Ascending aorta (tissue), 2 donors: Measurements from ENCODE around the gene PPP4R4. TPM values are rescaled to one million over a fixed set of nuclear protein-coding genes. Genes with fewer than 3 reads are reported as not detected.
"Not testable (repeated sequence)": the region's sequence is repeated elsewhere in the genome, so short reads cannot be mapped to it uniquely, and the experiment has no call there.

Source experiments
- DNase-seq, 2 donors: peaks; one replicate each; pipeline ENCODE4 v3.0.0-alpha.2; 2019; ENCODE audit warnings: low spot score in 2 of 2
- H3K27ac ChIP-seq, 2 donors: fragments of 200-600 bp; sonication (generic); one replicate each; pipeline ENCODE4 v1.5.1; 2016 to 2017; ENCODE audit warnings: mild to moderate bottlenecking in 1 of 2
- H3K27me3 ChIP-seq: fragments of 200-600 bp; sonication (generic); one replicate; pipeline ENCODE4 v1.5.1; 2017
- H3K36me3 ChIP-seq, 2 donors: fragments of 200-600 bp; sonication (generic); one replicate each; pipeline ENCODE4 v1.5.1; 2016
- H3K4me1 ChIP-seq, 2 donors: fragments of 200-600 bp; sonication (generic); one replicate each; pipeline ENCODE4 v1.5.1; 2016 to 2017; ENCODE audit warnings: mild to moderate bottlenecking in 1 of 2
- H3K4me3 ChIP-seq, 2 donors: fragments of 200-600 bp; sonication (generic); one replicate each; pipeline ENCODE4 v1.5.1; 2016 to 2017; ENCODE audit warnings: mild to moderate bottlenecking in 1 of 2
- H3K9me3 ChIP-seq, 2 donors: fragments of 200-600 bp; sonication (generic); one replicate each; pipeline ENCODE4 v1.5.1; 2016
- CTCF ChIP-seq, 3 experiments: fragments of 200-600 bp in 2 of 3; fragments of 450-650 bp in 1 of 3; sonication (generic) in 2 of 3; IDR thresholded peaks; one replicate each; pipeline ENCODE4 v1.5.1; 2016 to 2019; ENCODE audit warnings: antibody characterized with exemption in 3 of 3, mild to moderate bottlenecking in 1 of 3, moderate library complexity in 1 of 3
- intact Hi-C: fragments of 100-400 bp; cut with DNase I; formaldehyde crosslinking; loops from one replicate; pipeline ENCODE4 v1.15.1; 2023
- total RNA-seq: library from RNA; depleted of rRNA; stranded (reverse); fragments of >200 nt; gene quantifications from one replicate; pipeline ENCODE4 v1.1.0, GENCODE V29; 2016

PPP4R4 gene
- total RNA-seq, 1 donor from 2014 or later, result not detected

- intact Hi-C loops, result no loop called here
Observed at GRCh38 chr14:94203473-94204210, 29.5 kb downstream of the PPP4R4 start.

GRCh38 chr14:94213021-94213420 is 38.9 kb downstream of the PPP4R4 start:
- no peaks in the 10 kb centered on the region for H3K27me3 ChIP-seq
- intact Hi-C loops, result no loop called here
- H3K27ac ChIP-seq, result no peak overlapping the region
- H3K4me1 ChIP-seq, result no peaks in the 10 kb centered on the region
- no peak for DNase-seq
- H3K4me3 ChIP-seq, result no peak overlapping the region
- no peaks in the 10 kb centered on the region for H3K36me3 ChIP-seq
- no peak for TF ChIP-seq CTCF (IDR thresholded peaks at IDR 0.05)
- no peaks in the 10 kb centered on the region for H3K9me3 ChIP-seq

More at GRCh38 chr14:94203473-94204210, 29.5 kb downstream of the PPP4R4 start:
- no peak for DNase-seq
- Histone ChIP-seq H3K9me3 (peaks cover 0 to 5% of the 10 kb centered on the region in 2 donors), H3K27me3 (no peaks in the 10 kb centered on the region), H3K4me3 (no peak overlapping the region), H3K4me1 (no peaks in the 10 kb centered on the region), H3K27ac (no peak overlapping the region), H3K36me3 (no peaks in the 10 kb centered on the region)
- TF ChIP-seq CTCF (IDR thresholded peaks at IDR 0.05), result no peak

GRCh38 chr14:94213741-94214140 is 39.6 kb downstream of the PPP4R4 start:
- no peak for DNase-seq
- intact Hi-C loops, result no loop called here
- H3K9me3 ChIP-seq, result no peaks in the 10 kb centered on the region
- H3K27me3 ChIP-seq, result no peaks in the 10 kb centered on the region
- H3K27ac ChIP-seq, result no peak overlapping the region
- H3K4me1 ChIP-seq, result no peaks in the 10 kb centered on the region
- H3K36me3 ChIP-seq, result no peaks in the 10 kb centered on the region
- no peak for TF ChIP-seq CTCF (IDR thresholded peaks at IDR 0.05)
- H3K4me3 ChIP-seq, result no peak overlapping the region

GRCh38 chr14:94217116-94217515 is 43.0 kb downstream of the PPP4R4 start:
- intact Hi-C loops, result no loop called here
- H3K9me3 ChIP-seq, result peaks cover 0 to 4% of the 10 kb centered on the region in 2 donors
- no peak for TF ChIP-seq CTCF (IDR thresholded peaks at IDR 0.05)
- no peak overlapping the region for H3K27ac ChIP-seq
- no peaks in the 10 kb centered on the region for H3K4me1 ChIP-seq
- no peak overlapping the region for H3K4me3 ChIP-seq
- no peaks in the 10 kb centered on the region for H3K27me3 ChIP-seq
- no peak for DNase-seq
- H3K36me3 ChIP-seq, result no peaks in the 10 kb centered on the region

GRCh38 chr14:94218198-94218886 is 44.2 kb downstream of the PPP4R4 start:
- H3K4me1 ChIP-seq, H3K4me3 ChIP-seq, H3K36me3 ChIP-seq, H3K9me3 ChIP-seq, H3K27me3 ChIP-seq, DNase-seq, intact Hi-C loops, H3K27ac ChIP-seq: not testable (repeated sequence)

- no peak for TF ChIP-seq CTCF (IDR thresholded peaks at IDR 0.05)
- no peaks in the 10 kb centered on the region for H3K27me3 ChIP-seq
- H3K4me1 ChIP-seq, result no peaks in the 10 kb centered on the region
- H3K36me3 ChIP-seq, result no peaks in the 10 kb centered on the region
- no peak overlapping the region for H3K4me3 ChIP-seq
- H3K9me3 ChIP-seq, result peaks cover 0 to 5% of the 10 kb centered on the region in 2 donors
- intact Hi-C loops, result no loop called here
- no peak for DNase-seq
- H3K27ac ChIP-seq, result no peak overlapping the region
Observed at GRCh38 chr14:94224040-94224439, 49.9 kb downstream of the PPP4R4 start.
